Gastrocnemius medialis (tissue), 4 donors: ENCODE results near the gene SZRD1. TPM values are rescaled to one million over a fixed set of nuclear protein-coding genes. Genes with fewer than 3 reads are reported as not detected.

Source experiments
- ATAC-seq, 2 donors: fragments of 150-250 bp; one replicate each; pipeline ENCODE4 v1.9.1; 2016
- DNase-seq, 2 donors: peaks; one replicate each; pipeline ENCODE4 v3.0.0-alpha.2; 2019
- H3K27ac ChIP-seq, 4 donors: fragments of 200-600 bp; sonication (generic); 1 replicate in 1 of 4; 2 replicates in 3 of 4; pipeline ENCODE4 v1.5.1; 2016 to 2018; ENCODE audit warnings: mild to moderate bottlenecking in 2 of 4, moderate library complexity in 1 of 4
- H3K27me3 ChIP-seq, 3 donors: fragments of 200-600 bp; sonication (generic) in 2 of 3; 1 replicate in 1 of 3; 2 replicates in 2 of 3; pipeline versions ENCODE4 v1.5.1 to v1.6.0; 2016 to 2019; ENCODE audit warnings: mild to moderate bottlenecking in 1 of 3, moderate library complexity in 1 of 3
- H3K36me3 ChIP-seq, 2 donors: fragments of 200-600 bp; sonication (generic) in 1 of 2; one replicate each; pipeline ENCODE4 v1.5.1; 2017 to 2018
- H3K4me1 ChIP-seq, 2 donors: fragments of 200-600 bp; sonication (generic) in 1 of 2; one replicate each; pipeline ENCODE4 v1.5.1; 2016 to 2017; ENCODE audit warnings: mild to moderate bottlenecking in 2 of 2
- H3K4me3 ChIP-seq, 4 donors: fragments of 200-600 bp; sonication (generic) in 3 of 4; 1 replicate in 1 of 4; 2 replicates in 3 of 4; pipeline ENCODE4 v1.5.1; 2016 to 2019; ENCODE audit warnings: mild to moderate bottlenecking in 2 of 4
- H3K9me3 ChIP-seq, 3 donors: fragments of 200-600 bp; sonication (generic) in 2 of 3; 1 replicate in 1 of 3; 2 replicates in 2 of 3; pipeline ENCODE4 v1.5.1; 2016 to 2019
- CTCF ChIP-seq, 5 experiments: fragments of 450-650 bp in 3 of 5; fragments of 200-600 bp in 2 of 5; sonication (generic) in 2 of 5; IDR thresholded peaks in 4 of 5; conservative IDR thresholded peaks in 1 of 5; 1 replicate in 4 of 5; 2 replicates in 1 of 5; pipeline ENCODE4 v1.5.1; 2016 to 2019; ENCODE audit warnings: antibody characterized with exemption in 5 of 5, mild to moderate bottlenecking in 3 of 5, moderate library complexity in 3 of 5
- POLR2A ChIP-seq, 2 donors: fragments of 450-650 bp; IDR thresholded peaks; one replicate each; pipeline ENCODE4 v1.6.1; 2017; ENCODE audit warnings: antibody characterized with exemption in 2 of 2, mild to moderate bottlenecking in 2 of 2, moderate library complexity in 2 of 2
- in situ Hi-C, 4 donors: fragments of 200-750 bp; cut with MboI; loops; one replicate each; pipeline versions ENCODE4 v1.15.0 to v1.8.0; 2017; ENCODE audit warnings: low sequenced_read_pairs in 4 of 4
- intact Hi-C: fragments of 100-400 bp; cut with DNase I; formaldehyde crosslinking; loops from one replicate; pipeline ENCODE4 v1.15.1; 2023; ENCODE audit warnings: low total_unique reads
- total RNA-seq, 4 donors: library from RNA; depleted of rRNA; stranded (reverse); fragments of >200 nt; gene quantifications; one replicate each; pipeline versions ENCODE4 v1.1.0 to v1.2.3, GENCODE V29; 2016

SZRD1 gene
- total RNA-seq, 4 donors from 2014 or later: 44.1 to 102 (median 83.1) TPM

GRCh38 chr1:16440470-16441281 lies 73.6 kb downstream of the SZRD1 start, which contains the start of gene NECAP2:
Gene NECAP2 (plus strand): TSS chr1:16440724. CDS start chr1:16440762, 38 bp downstream.
- in situ Hi-C loops: no loop called here
- H3K4me1 ChIP-seq: peaks cover 8 to 16% of the 10 kb centered on the region in 2 donors
- TF ChIP-seq POLR2A (IDR thresholded peaks at IDR 0.05): peak in 1 of 2 donors; percentile 42
- TF ChIP-seq CTCF (IDR thresholded peaks at IDR 0.05 in 4 of 5, conservative IDR thresholded peaks at IDR 0.05 in 1 of 5): peak; percentile 63 to 93 (median 88)

GRCh38 chr1:16441282-16441665 lies 74.2 kb downstream of the SZRD1 start:
- DNase-seq (no peak), ATAC-seq (peak in 1 of 2 donors; percentile 8)
- Histone ChIP-seq H3K4me1 (peaks cover 8 to 16% of the 10 kb centered on the region in 2 donors), H3K36me3 (peaks cover 0 to 18% of the 10 kb centered on the region in 2 donors), H3K27ac (peak overlapping the region; percentile 77 to 86 (median 82)), H3K9me3 (no peaks in the 10 kb centered on the region), H3K4me3 (peak overlapping the region; percentile 76 to 99 (median 88)), H3K27me3 (no peaks in the 10 kb centered on the region)
- in situ Hi-C loops: no loop called here
- TF ChIP-seq POLR2A (IDR thresholded peaks at IDR 0.05): no peak
- TF ChIP-seq CTCF (IDR thresholded peaks at IDR 0.05 in 4 of 5, conservative IDR thresholded peaks at IDR 0.05 in 1 of 5): no peak
- intact Hi-C loops: loop anchor here (5.0 kb wide), 2 partner anchors 49 to 56 kb away; no protein-coding TSS in a partner anchor

More at GRCh38 chr1:16440470-16441281, 73.6 kb downstream of the SZRD1 start, which contains the start of gene NECAP2:
- H3K27me3 ChIP-seq: no peaks in the 10 kb centered on the region
- intact Hi-C loops: loop anchor here (5.0 kb wide), 2 partner anchors 48 to 57 kb away; no protein-coding TSS in a partner anchor
- peak within 1 kb of the TSS; percentile 76 to 99 (median 88) for H3K4me3 ChIP-seq
- H3K9me3 ChIP-seq: no peaks in the 10 kb centered on the region
- DNase-seq (peak; percentile 85 to 86), ATAC-seq (peak; percentile 96 to 99)
- peak within 1 kb of the TSS; percentile 77 to 86 (median 82) for H3K27ac ChIP-seq
- peaks cover 0 to 14% of the 10 kb centered on the region in 2 donors for H3K36me3 ChIP-seq

GRCh38 chr1:16442265-16442664 lies 75.2 kb downstream of the SZRD1 start:
- ATAC-seq (no peak), DNase-seq (no peak)
- intact Hi-C loops (loop anchor here (5.0 kb wide), 2 partner anchors 50 to 55 kb away; no protein-coding TSS in a partner anchor), in situ Hi-C loops (no loop called here)
- Histone ChIP-seq H3K9me3 (no peaks in the 10 kb centered on the region), H3K4me1 (peaks cover 8 to 16% of the 10 kb centered on the region in 2 donors), H3K27me3 (no peaks in the 10 kb centered on the region), H3K27ac (no peak overlapping the region), H3K4me3 (no peak overlapping the region), H3K36me3 (peaks cover 0 to 21% of the 10 kb centered on the region in 2 donors)
- no peak for TF ChIP-seq POLR2A (IDR thresholded peaks at IDR 0.05)
- TF ChIP-seq CTCF (IDR thresholded peaks at IDR 0.05 in 4 of 5, conservative IDR thresholded peaks at IDR 0.05 in 1 of 5): no peak

- DNase-seq (no peak), ATAC-seq (no peak)
- H3K4me3 ChIP-seq: no peak overlapping the region
- TF ChIP-seq CTCF (IDR thresholded peaks at IDR 0.05 in 4 of 5, conservative IDR thresholded peaks at IDR 0.05 in 1 of 5) (no peak), POLR2A (IDR thresholded peaks at IDR 0.05) (no peak)
- H3K36me3 ChIP-seq: peaks cover 0 to 26% of the 10 kb centered on the region in 2 donors
- no peak overlapping the region for H3K27ac ChIP-seq
- H3K9me3 ChIP-seq: no peaks in the 10 kb centered on the region
- H3K27me3 ChIP-seq: no peaks in the 10 kb centered on the region
- intact Hi-C loops: loop anchor here (5.0 kb wide), 2 partner anchors 51 to 54 kb away; no protein-coding TSS in a partner anchor
- in situ Hi-C loops: no loop called here
- H3K4me1 ChIP-seq: peaks cover 8 to 16% of the 10 kb centered on the region in 2 donors
Measured at GRCh38 chr1:16442941-16443340, 75.9 kb downstream of the SZRD1 start.
